ENCODE measurements around the gene C3orf20.
A peak's percentile ranks its signal among the peaks of the same experiment; 100 is the strongest.

C3orf20 gene

GRCh38 chr3:14773691-14774128, 98.8 kb downstream of the C3orf20 start:
- TF ChIP-seq TARDBP (IDR thresholded peaks at IDR 0.05) (no peak), HDGF (IDR thresholded peaks at IDR 0.05; ENCODE audit: borderline replicate concordance) (no peak), BHLHE40 (IDR thresholded peaks at IDR 0.05; ENCODE audit: borderline replicate concordance) (no peak), ELF4 (IDR thresholded peaks at IDR 0.05) (no peak)
- DNase-seq (ENCODE audit: extremely low spot score) = no peak
- CTCF ChIA-PET = interaction anchor here (0.7 kb wide), 1 partner anchor 167 kb away, joined by 3 read pairs; no protein-coding TSS in a partner anchor
- POLR2A ChIA-PET = no interaction called here

GRCh38 chr3:14774431-14774830, 99.5 kb downstream of the C3orf20 start:
- no peak for DNase-seq (ENCODE audit: extremely low spot score)
- POLR2A ChIA-PET = no interaction called here
- CTCF ChIA-PET = interaction anchor here (0.7 kb wide), 1 partner anchor 167 kb away, joined by 3 read pairs; no protein-coding TSS in a partner anchor

GRCh38 chr3:14775011-14775410, 100.1 kb downstream of the C3orf20 start:
- CTCF ChIA-PET = no interaction called here
- TF ChIP-seq PKNOX1 (IDR thresholded peaks at IDR 0.05) (no peak), TARDBP (IDR thresholded peaks at IDR 0.05) (no peak), LEF1 (IDR thresholded peaks at IDR 0.05; ENCODE audit: borderline replicate concordance) (no peak), ELF4 (IDR thresholded peaks at IDR 0.05) (no peak), CTBP1 (IDR thresholded peaks at IDR 0.05; ENCODE audit: borderline replicate concordance) (no peak), ARNT (IDR thresholded peaks at IDR 0.05) (no peak), SUZ12 (IDR thresholded peaks at IDR 0.05) (no peak), FOXM1 (IDR thresholded peaks at IDR 0.05; ENCODE audit: borderline replicate concordance) (no peak), BHLHE40 (IDR thresholded peaks at IDR 0.05; ENCODE audit: borderline replicate concordance) (no peak)
- POLR2A ChIA-PET = no interaction called here
- no peak for DNase-seq (ENCODE audit: extremely low spot score)

More at GRCh38 chr3:14774431-14774830, 99.5 kb downstream of the C3orf20 start:
- TF ChIP-seq FOXK2 (IDR thresholded peaks at IDR 0.05) (no peak), ARNT (IDR thresholded peaks at IDR 0.05) (no peak), FOXM1 (IDR thresholded peaks at IDR 0.05; ENCODE audit: borderline replicate concordance) (no peak), ZNF384 (IDR thresholded peaks at IDR 0.05) (no peak), PKNOX1 (IDR thresholded peaks at IDR 0.05) (no peak), SUZ12 (IDR thresholded peaks at IDR 0.05) (no peak), SP1 (IDR thresholded peaks at IDR 0.05) (no peak), NFRKB (IDR thresholded peaks at IDR 0.05) (no peak), ELF4 (IDR thresholded peaks at IDR 0.05) (no peak), CTBP1 (IDR thresholded peaks at IDR 0.05; ENCODE audit: borderline replicate concordance) (no peak), HDGF (IDR thresholded peaks at IDR 0.05; ENCODE audit: borderline replicate concordance) (no peak), L3MBTL2 (conservative IDR thresholded peaks at IDR 0.05) (no peak), BHLHE40 (IDR thresholded peaks at IDR 0.05; ENCODE audit: borderline replicate concordance) (no peak), LEF1 (IDR thresholded peaks at IDR 0.05; ENCODE audit: borderline replicate concordance) (no peak), TARDBP (IDR thresholded peaks at IDR 0.05) (no peak), FOXA1 (IDR thresholded peaks at IDR 0.05) (no peak)

GRCh38 chr3:14775563-14775962, 100.6 kb downstream of the C3orf20 start:
- CTCF ChIA-PET = no interaction called here
- POLR2A ChIA-PET = no interaction called here
- TF ChIP-seq ZNF384 (IDR thresholded peaks at IDR 0.05) (no peak), ELF4 (IDR thresholded peaks at IDR 0.05) (no peak), NFRKB (IDR thresholded peaks at IDR 0.05) (no peak), PKNOX1 (IDR thresholded peaks at IDR 0.05) (no peak), FOXK2 (IDR thresholded peaks at IDR 0.05) (no peak), CTBP1 (IDR thresholded peaks at IDR 0.05; ENCODE audit: borderline replicate concordance) (no peak), FOXA1 (IDR thresholded peaks at IDR 0.05) (no peak), SP1 (IDR thresholded peaks at IDR 0.05) (no peak), LEF1 (IDR thresholded peaks at IDR 0.05; ENCODE audit: borderline replicate concordance) (no peak)
- no peak for DNase-seq (ENCODE audit: extremely low spot score)

GRCh38 chr3:14779069-14779685, 104.2 kb downstream of the C3orf20 start:
- ChIA-PET POLR2A (no interaction called here), CTCF (no interaction called here)
- no peak for DNase-seq (ENCODE audit: extremely low spot score)
- TF ChIP-seq FOXM1 (IDR thresholded peaks at IDR 0.05; ENCODE audit: borderline replicate concordance) = no peak
- no peak for TF ChIP-seq FOXA1 (IDR thresholded peaks at IDR 0.05)
- TF ChIP-seq BHLHE40 (IDR thresholded peaks at IDR 0.05; ENCODE audit: borderline replicate concordance) = no peak
- no peak for TF ChIP-seq ZNF384 (IDR thresholded peaks at IDR 0.05)
- TF ChIP-seq TARDBP (IDR thresholded peaks at IDR 0.05) = no peak
- TF ChIP-seq ARNT (IDR thresholded peaks at IDR 0.05) = no peak
- TF ChIP-seq SP1 (IDR thresholded peaks at IDR 0.05) = no peak

GRCh38 chr3:14780927-14781507, 106.1 kb downstream of the C3orf20 start:
- DNase-seq (ENCODE audit: extremely low spot score) = peak; percentile 44
- ChIA-PET CTCF (interaction anchor here (0.6 to 1.5 kb wide), 14 partner anchors 10 to 224 kb away, joined by 3 to 6 read pairs (median 4); no protein-coding TSS in a partner anchor), POLR2A (no interaction called here)
- TF ChIP-seq LEF1 (IDR thresholded peaks at IDR 0.05; ENCODE audit: borderline replicate concordance) (no peak), FOXA1 (IDR thresholded peaks at IDR 0.05) (no peak)
